Central memory CD8-positive, alpha-beta T cell (primary cell): ENCODE measurements around the gene ZNF12.

Source experiments
- ATAC-seq: fragments of 150-1000 bp; cut with Tn5 transposase; replicated peaks from 2 replicates; pipeline ENCODE4 v1.10.0; 2022; ENCODE audit warnings: mild to moderate bottlenecking, moderate FRiP score, moderate number of reproducible peaks; ENCODE audit not compliant: poor library complexity, severe bottlenecking; ENCODE audit errors: extremely low read depth
- DNase-seq, 2 donors: peaks; one replicate each; pipeline ENCODE4 v3.0.0; 2021; ENCODE audit warnings: low spot score in 2 of 2
- H3K27ac Mint-ChIP-seq: one replicate; pipeline ENCODE4 v1.8.0; 2022; ENCODE audit warnings: low read depth, mild to moderate bottlenecking, moderate library complexity, mixed read lengths
- H3K27me3 Mint-ChIP-seq: one replicate; pipeline ENCODE4 v1.8.0; 2022; ENCODE audit warnings: mixed read lengths
- H3K36me3 Mint-ChIP-seq: one replicate; pipeline ENCODE4 v1.8.0; 2022; ENCODE audit warnings: mild to moderate bottlenecking, moderate library complexity, mixed read lengths; ENCODE audit not compliant: insufficient read depth
- H3K4me1 Mint-ChIP-seq: one replicate; pipeline ENCODE4 v1.8.0; 2022; ENCODE audit warnings: mixed read lengths
- H3K4me3 Mint-ChIP-seq: one replicate; pipeline ENCODE4 v1.8.0; 2022; ENCODE audit warnings: mild to moderate bottlenecking, moderate library complexity, mixed read lengths
- H3K9me3 Mint-ChIP-seq: one replicate; pipeline ENCODE4 v1.8.0; 2022; ENCODE audit warnings: mixed read lengths

Gene ZNF12

GRCh38 chr7:6640246-6640721 is 66.5 kb downstream of the ZNF12 start:
- Mint-ChIP-seq H3K36me3 (peaks cover 25% of the 10 kb centered on the region), H3K27me3 (no peaks in the 10 kb centered on the region), H3K4me1 (peaks cover 28% of the 10 kb centered on the region)

GRCh38 chr7:6639627-6640026 is 67.1 kb downstream of the ZNF12 start:
- Mint-ChIP-seq H3K27me3 (no peaks in the 10 kb centered on the region), H3K9me3 (no peaks in the 10 kb centered on the region), H3K36me3 (peaks cover 18% of the 10 kb centered on the region), H3K27ac (peak overlapping the region; percentile 82), H3K4me3 (peak overlapping the region; percentile 36), H3K4me1 (peaks cover 28% of the 10 kb centered on the region)
- DNase-seq (no peak), ATAC-seq (no peak)

More at GRCh38 chr7:6640246-6640721, 66.5 kb downstream of the ZNF12 start:
- DNase-seq: no peak
- ATAC-seq: no peak
- no peaks in the 10 kb centered on the region for H3K9me3 Mint-ChIP-seq
- peak overlapping the region; percentile 82 for H3K27ac Mint-ChIP-seq
- H3K4me3 Mint-ChIP-seq: peak overlapping the region; percentile 36

GRCh38 chr7:6639032-6639431 is 67.7 kb downstream of the ZNF12 start:
- no peaks in the 10 kb centered on the region for H3K9me3 Mint-ChIP-seq
- DNase-seq (no peak), ATAC-seq (no peak)
- peaks cover 28% of the 10 kb centered on the region for H3K4me1 Mint-ChIP-seq
- H3K4me3 Mint-ChIP-seq: peak overlapping the region; percentile 81
- peaks cover 18% of the 10 kb centered on the region for H3K36me3 Mint-ChIP-seq
- H3K27ac Mint-ChIP-seq: peak overlapping the region; percentile 82
- H3K27me3 Mint-ChIP-seq: no peaks in the 10 kb centered on the region
